ENCODE measurements around the gene BABAM2.

The BABAM2 gene

DNA sequence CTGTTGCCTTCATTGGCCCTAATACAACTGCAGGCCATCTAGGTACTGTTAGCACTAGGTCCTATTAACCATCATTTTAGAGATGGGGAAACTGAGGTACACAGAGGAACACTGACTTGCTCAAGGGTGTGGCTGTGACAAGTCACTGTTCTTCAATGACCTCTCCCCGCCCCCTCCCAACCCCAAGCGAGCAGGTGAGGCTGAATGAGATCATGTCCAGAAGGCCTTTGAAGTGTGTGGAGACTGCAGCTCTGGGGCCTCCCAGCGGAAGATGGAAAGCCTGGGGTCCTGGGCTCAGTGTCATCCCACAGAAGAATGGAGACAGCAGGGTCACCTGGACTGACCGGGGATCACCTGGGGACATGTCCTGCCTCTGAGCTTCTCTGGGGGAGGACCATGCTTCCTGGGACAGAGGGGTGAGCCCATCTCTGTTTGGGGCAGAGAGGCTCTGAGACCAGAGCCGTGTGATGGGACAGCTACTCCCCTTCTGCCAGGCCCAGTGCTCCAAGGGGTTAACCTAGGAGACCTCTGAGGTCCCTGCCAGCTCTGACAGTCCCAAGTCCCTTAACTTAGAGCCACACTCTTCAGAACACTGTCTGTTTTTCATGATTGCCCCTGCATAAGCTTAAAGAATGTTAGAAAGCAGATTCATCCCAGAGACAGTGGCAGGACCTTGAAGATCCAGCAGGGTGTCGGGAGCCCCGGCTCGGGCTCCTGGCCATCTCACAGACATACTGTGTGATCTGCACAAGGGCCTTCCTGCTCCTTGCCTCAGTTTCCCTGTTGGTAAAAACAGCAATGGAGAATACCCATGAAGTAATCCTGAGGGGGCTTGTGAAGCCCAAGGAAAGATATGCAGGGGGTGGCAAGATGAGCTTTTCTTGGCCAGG lies 485.5 kb downstream of the BABAM2 start:
- Mint-ChIP-seq H3K9me3 (no peaks in the 10 kb centered on the region), H3K4me3 (no peak overlapping the region), H3K36me3 (no peaks in the 10 kb centered on the region), H3K27me3 (no peaks in the 10 kb centered on the region), H3K4me1 (peaks cover 21% of the 10 kb centered on the region), H3K27ac (no peak overlapping the region)

DNA sequence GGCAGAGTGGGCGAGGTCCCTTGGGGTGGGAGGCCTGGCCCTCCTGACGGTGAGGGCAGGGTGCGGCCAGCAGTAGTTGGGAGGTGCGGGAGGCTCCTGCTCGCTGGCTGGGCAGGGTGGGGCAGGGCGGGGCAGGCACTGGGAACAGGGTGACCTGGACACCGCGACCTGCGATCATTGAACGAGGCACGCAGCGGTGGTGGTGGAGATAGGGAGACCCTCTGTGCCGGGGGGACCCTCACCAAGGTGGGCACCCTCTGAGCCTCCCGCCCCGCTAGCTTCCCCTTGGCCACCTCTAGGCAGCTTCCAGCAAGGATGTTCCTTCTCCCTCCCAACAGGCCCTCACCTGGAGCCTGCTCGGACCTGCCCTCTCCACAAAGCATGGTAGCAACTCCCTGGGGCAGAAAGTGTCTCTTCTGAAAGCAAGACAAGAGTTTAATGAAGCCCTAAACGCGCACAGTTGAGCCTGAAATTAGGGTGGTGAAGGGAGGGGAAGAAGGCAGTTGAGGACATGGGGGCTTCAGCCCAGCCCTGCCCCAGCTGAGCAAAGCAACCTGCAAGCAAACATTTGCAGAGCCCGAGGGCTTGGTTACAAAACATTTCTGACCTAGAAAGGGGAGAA lies 486.8 kb downstream of the BABAM2 start:
- no peaks in the 10 kb centered on the region for H3K9me3 Mint-ChIP-seq
- no peak overlapping the region for H3K4me3 Mint-ChIP-seq
- H3K4me1 Mint-ChIP-seq: peaks cover 21% of the 10 kb centered on the region
- no peaks in the 10 kb centered on the region for H3K27me3 Mint-ChIP-seq
- H3K36me3 Mint-ChIP-seq: no peaks in the 10 kb centered on the region
- no peak overlapping the region for H3K27ac Mint-ChIP-seq

GRCh38 chr2:28377984-28378678 lies 487.6 kb downstream of the BABAM2 start:
- Mint-ChIP-seq H3K27ac (no peak overlapping the region), H3K4me1 (peaks cover 22% of the 10 kb centered on the region), H3K4me3 (no peak overlapping the region), H3K36me3 (no peaks in the 10 kb centered on the region), H3K9me3 (no peaks in the 10 kb centered on the region), H3K27me3 (no peaks in the 10 kb centered on the region)

GRCh38 chr2:28378679-28379584 lies 488.4 kb downstream of the BABAM2 start:
- H3K27me3 Mint-ChIP-seq: no peaks in the 10 kb centered on the region
- peak overlapping the region; percentile 2 for H3K4me3 Mint-ChIP-seq

DNA sequence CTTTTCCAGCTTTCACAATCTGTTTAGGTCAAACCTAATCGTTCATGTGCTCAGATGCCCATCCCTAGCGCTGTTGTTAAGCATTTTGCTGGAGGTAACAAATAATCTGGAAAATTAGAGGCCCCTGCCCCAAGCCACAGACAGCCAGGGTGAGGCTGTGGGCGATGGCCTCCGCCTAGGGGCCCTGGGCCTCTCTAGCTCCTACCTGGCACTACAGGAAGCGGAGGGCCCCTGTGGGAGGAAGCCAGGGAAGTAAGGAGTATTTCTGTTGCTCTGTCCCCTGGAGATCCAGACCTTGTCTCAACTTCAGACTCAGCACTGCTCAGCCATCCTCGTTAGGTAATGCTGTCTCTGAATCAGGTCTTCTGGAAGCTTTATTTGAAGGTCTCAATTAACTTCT lies 489.7 kb downstream of the BABAM2 start:
- no peak overlapping the region for H3K27ac Mint-ChIP-seq
- H3K36me3 Mint-ChIP-seq: no peaks in the 10 kb centered on the region
- no peak overlapping the region for H3K4me3 Mint-ChIP-seq
- H3K9me3 Mint-ChIP-seq: no peaks in the 10 kb centered on the region
- peaks cover 24% of the 10 kb centered on the region for H3K4me1 Mint-ChIP-seq
- no peaks in the 10 kb centered on the region for H3K27me3 Mint-ChIP-seq

More at GRCh38 chr2:28378679-28379584, 488.4 kb downstream of the BABAM2 start:
- Mint-ChIP-seq H3K4me1 (peaks cover 24% of the 10 kb centered on the region), H3K36me3 (no peaks in the 10 kb centered on the region), H3K9me3 (no peaks in the 10 kb centered on the region), H3K27ac (peak overlapping the region; percentile 20)

- Mint-ChIP-seq H3K27ac (peak overlapping the region; percentile 23), H3K9me3 (no peaks in the 10 kb centered on the region), H3K36me3 (no peaks in the 10 kb centered on the region), H3K4me1 (peaks cover 24% of the 10 kb centered on the region), H3K27me3 (no peaks in the 10 kb centered on the region), H3K4me3 (no peak overlapping the region)
These were observed 491.0 kb downstream of the BABAM2 start for GRCh38 chr2:28381225-28382180.

DNA sequence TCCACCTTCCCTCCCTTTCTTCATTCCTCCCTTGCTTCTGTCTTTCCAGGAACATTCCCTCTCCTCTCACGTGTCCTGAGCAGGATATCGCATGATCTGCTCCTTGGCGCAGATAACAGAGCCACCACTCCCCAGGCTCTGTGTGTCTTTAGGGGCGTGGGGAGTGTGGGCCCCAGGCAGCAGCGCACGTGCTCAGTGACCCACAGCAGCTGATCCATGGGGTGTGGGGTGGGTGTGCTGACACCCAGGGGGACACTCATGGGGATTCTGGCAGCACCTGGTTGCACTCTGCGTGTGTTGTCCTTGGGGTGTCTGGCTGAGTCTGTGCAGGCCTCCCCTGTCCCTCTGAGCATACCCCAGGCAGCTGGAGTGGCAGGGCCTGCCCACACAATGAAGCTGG lies 492.2 kb downstream of the BABAM2 start:
- Mint-ChIP-seq H3K36me3 (no peaks in the 10 kb centered on the region), H3K4me3 (no peak overlapping the region), H3K27me3 (no peaks in the 10 kb centered on the region), H3K9me3 (no peaks in the 10 kb centered on the region), H3K27ac (no peak overlapping the region), H3K4me1 (peaks cover 30% of the 10 kb centered on the region)

GRCh38 chr2:28387082-28387960 lies 496.8 kb downstream of the BABAM2 start:
- Mint-ChIP-seq H3K27ac (no peak overlapping the region), H3K9me3 (no peaks in the 10 kb centered on the region)

More at GRCh38 chr2:28387082-28387960, 496.8 kb downstream of the BABAM2 start:
- Mint-ChIP-seq H3K36me3 (no peaks in the 10 kb centered on the region), H3K4me1 (peaks cover 35% of the 10 kb centered on the region), H3K4me3 (no peak overlapping the region), H3K27me3 (no peaks in the 10 kb centered on the region)

Data from activated naive CD4-positive, alpha-beta T cell treated with anti-CD3 and anti-CD28 coated beads, Interleukin-2, amount 50 U/mL, for 24 hours (primary cell).